ENCODE data around the gene ASAP3. TPM values are rescaled to one million over a fixed set of nuclear protein-coding genes. Genes with fewer than 3 reads are reported as not detected.

The ASAP3 gene
- total RNA-seq (71.1 and 157 TPM in 2 replicates), polyA plus RNA-seq (62.0 and 72.3 TPM in 2 replicates)

DNA sequence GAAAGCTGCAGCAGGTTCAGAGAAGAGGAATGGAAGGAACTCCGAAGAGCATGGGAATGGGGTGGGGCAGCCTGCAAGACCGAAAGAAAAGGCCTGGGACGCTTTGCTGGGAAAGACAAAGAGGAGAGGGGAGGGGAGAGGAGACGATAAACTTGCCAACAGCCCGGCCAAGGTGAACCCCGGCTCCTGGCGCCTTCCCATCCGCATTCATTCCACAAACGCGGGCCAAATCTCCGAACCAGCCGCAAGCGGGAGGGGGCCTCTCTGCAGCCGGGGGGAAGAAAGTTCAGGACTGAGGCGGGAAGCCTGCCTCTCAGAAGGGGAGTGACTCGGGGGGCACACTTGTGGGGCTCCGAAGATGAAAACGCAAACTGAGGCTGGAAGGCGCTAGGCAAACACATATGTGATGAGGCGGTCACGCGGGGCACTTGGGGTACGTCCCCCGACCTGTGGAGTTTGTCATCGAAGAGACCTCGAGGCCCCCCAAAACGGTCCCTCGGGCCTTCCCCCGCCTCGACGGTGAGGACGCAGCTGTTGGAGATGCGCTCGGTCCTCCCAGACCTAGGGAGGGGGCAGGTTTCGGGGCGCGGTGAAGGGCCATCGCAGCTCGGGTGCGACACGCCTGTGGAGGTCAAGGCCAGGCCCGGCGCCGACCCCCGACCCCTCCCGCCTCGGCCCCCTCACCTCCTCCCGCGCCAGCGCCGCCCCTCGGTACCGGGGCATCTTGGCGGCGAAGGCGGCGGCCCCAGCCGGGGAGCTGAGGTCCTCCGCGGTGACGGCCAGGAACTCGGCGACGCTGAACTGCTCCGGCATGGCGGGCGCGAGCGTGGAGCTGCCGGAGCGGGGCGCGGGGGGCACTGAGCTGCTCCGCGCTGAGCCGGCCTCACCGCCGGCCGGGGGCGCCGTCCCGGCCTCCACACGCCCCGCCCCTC, at the start of gene ASAP3:
Gene ASAP3 (minus strand): TSS at position 859 of the 932 bp plus-strand sequence. CDS start 46 bp downstream, at position 813.
- Histone ChIP-seq H3K9me3 (ENCODE audit: low read depth) (no peaks in the 10 kb centered on the region), H3K36me3 (no peaks in the 10 kb centered on the region), H3K27ac (peak within 1 kb of the TSS; percentile 81), H3K4me1 (ENCODE audit: low read depth) (peaks cover 37% of the 10 kb centered on the region), H3K4me3 (peak within 1 kb of the TSS; percentile 70), H3K27me3 (no peaks in the 10 kb centered on the region)
- DNase-seq (ENCODE audit: low read depth in 1 of 2, low spot score in 1 of 2), result peak; percentile 63 to 76
- TF ChIP-seq, protein P1, sequence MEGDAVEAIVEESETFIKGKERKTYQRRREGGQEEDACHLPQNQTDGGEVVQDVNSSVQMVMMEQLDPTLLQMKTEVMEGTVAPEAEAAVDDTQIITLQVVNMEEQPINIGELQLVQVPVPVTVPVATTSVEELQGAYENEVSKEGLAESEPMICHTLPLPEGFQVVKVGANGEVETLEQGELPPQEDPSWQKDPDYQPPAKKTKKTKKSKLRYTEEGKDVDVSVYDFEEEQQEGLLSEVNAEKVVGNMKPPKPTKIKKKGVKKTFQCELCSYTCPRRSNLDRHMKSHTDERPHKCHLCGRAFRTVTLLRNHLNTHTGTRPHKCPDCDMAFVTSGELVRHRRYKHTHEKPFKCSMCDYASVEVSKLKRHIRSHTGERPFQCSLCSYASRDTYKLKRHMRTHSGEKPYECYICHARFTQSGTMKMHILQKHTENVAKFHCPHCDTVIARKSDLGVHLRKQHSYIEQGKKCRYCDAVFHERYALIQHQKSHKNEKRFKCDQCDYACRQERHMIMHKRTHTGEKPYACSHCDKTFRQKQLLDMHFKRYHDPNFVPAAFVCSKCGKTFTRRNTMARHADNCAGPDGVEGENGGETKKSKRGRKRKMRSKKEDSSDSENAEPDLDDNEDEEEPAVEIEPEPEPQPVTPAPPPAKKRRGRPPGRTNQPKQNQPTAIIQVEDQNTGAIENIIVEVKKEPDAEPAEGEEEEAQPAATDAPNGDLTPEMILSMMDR (IDR thresholded peaks at IDR 0.05; ENCODE audit: low read depth, low read length), result peak; percentile 8

DNA sequence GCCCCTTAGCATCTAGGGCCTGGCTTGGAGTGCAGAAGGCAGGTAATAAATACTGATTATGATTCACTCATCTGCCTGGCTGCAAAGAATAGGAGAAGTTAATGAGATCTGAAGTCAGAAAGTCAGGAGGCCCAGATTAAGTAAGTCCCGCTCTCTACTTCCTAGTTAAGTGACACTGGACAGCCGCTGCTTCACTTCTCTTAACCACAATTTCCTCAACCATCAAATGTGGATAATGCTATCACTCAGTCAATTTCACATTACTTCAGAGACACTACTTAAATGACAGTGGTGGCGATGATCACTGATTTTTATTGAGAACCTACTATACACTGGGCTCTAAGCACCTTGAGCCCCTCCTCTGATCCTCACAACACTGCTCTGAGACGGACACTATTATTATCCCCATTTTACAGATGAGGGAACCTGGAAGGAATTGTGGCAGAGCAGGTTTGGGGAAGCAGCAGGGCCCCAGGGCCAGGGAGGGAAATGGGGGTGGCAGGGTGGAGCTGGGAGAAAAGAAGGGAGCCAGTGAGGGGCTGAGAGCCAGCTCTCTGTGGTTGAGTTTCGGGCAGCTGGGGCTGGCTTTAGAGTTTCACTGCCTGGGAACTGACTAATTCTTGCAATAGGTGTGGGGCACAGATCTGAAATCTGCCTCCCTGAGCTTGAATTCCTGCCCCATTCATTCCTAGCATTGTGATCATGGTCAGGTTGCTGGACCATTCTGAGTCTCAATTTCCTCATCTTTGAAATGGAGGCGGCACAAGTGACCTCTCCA, 49.5 kb upstream of the ASAP3 start:
- no peaks in the 10 kb centered on the region for H3K36me3 ChIP-seq
- H3K27me3 ChIP-seq, result peaks cover 9% of the 10 kb centered on the region
- no peak overlapping the region for H3K27ac ChIP-seq
- H3K4me1 ChIP-seq (ENCODE audit: low read depth), result peaks cover 6% of the 10 kb centered on the region
- H3K4me3 ChIP-seq, result no peak overlapping the region
- H3K9me3 ChIP-seq (ENCODE audit: low read depth), result no peaks in the 10 kb centered on the region
- DNase-seq (ENCODE audit: low read depth in 1 of 2, low spot score in 1 of 2), result no peak
- TF ChIP-seq, protein P1 (IDR thresholded peaks at IDR 0.05; ENCODE audit: low read depth, low read length), result no peak

GRCh38 chr1:23531562-23532094, 47.6 kb upstream of the ASAP3 start:
- Histone ChIP-seq H3K4me3 (peak overlapping the region; percentile 12), H3K9me3 (ENCODE audit: low read depth) (no peaks in the 10 kb centered on the region), H3K4me1 (ENCODE audit: low read depth) (peaks cover 6% of the 10 kb centered on the region), H3K36me3 (no peaks in the 10 kb centered on the region), H3K27ac (no peak overlapping the region), H3K27me3 (peaks cover 9% of the 10 kb centered on the region)
- no peak for DNase-seq (ENCODE audit: low read depth in 1 of 2, low spot score in 1 of 2)
- TF ChIP-seq, protein P1 (IDR thresholded peaks at IDR 0.05; ENCODE audit: low read depth, low read length), result peak; percentile 1

- Histone ChIP-seq H3K4me3 (peak within 1 kb of the TSS; percentile 68), H3K9me3 (ENCODE audit: low read depth) (no peaks in the 10 kb centered on the region), H3K27me3 (peaks cover 9% of the 10 kb centered on the region), H3K36me3 (no peaks in the 10 kb centered on the region), H3K4me1 (ENCODE audit: low read depth) (peaks cover 6% of the 10 kb centered on the region), H3K27ac (no peak within 1 kb of the TSS)
- TF ChIP-seq, protein P1 (IDR thresholded peaks at IDR 0.05; ENCODE audit: low read depth, low read length), result peak; percentile 17
- DNase-seq (ENCODE audit: low read depth in 1 of 2, low spot score in 1 of 2), result peak; percentile 91
These were observed 47.0 kb upstream of the ASAP3 start, which contains the start of gene E2F2 for GRCh38 chr1:23530747-23531561. E2F2 (minus strand) TSS chr1:23531233; CDS start chr1:23530793, 440 bp downstream.
